VCaP (cell line): ENCODE data around the gene NTN3.

Experiments used
- H3K27ac ChIP-seq: fragments of 450-650 bp; 2 replicates; pipeline ENCODE4 v1.5.1; 2017
- CTCF ChIP-seq: fragments of 450-650 bp; conservative IDR thresholded peaks from 2 replicates; pipeline ENCODE4 v1.5.1; 2017; ENCODE audit warnings: mild to moderate bottlenecking, moderate library complexity

NTN3 gene

GRCh38 chr16:2500918-2501750 lies 30.0 kb downstream of the NTN3 start:
- peak; percentile 82 for TF ChIP-seq CTCF
- H3K27ac ChIP-seq = peak overlapping the region; percentile 49; the same call in 1 of the 2 replicates

- TF ChIP-seq CTCF = no peak
- H3K27ac ChIP-seq = peak overlapping the region; percentile 49
Measured at GRCh38 chr16:2501946-2502895, 31.1 kb downstream of the NTN3 start.

GRCh38 chr16:2505695-2506094 lies 34.6 kb downstream of the NTN3 start:
- no peak overlapping the region for H3K27ac ChIP-seq
- no peak for TF ChIP-seq CTCF

GRCh38 chr16:2507052-2507659 lies 36.1 kb downstream of the NTN3 start:
- TF ChIP-seq CTCF = no peak
- H3K27ac ChIP-seq = no peak overlapping the region

- no peak for TF ChIP-seq CTCF
- no peak overlapping the region for H3K27ac ChIP-seq
Measured at GRCh38 chr16:2507665-2508064, 36.6 kb downstream of the NTN3 start.

- no peak overlapping the region for H3K27ac ChIP-seq
- no peak for TF ChIP-seq CTCF
Measured at GRCh38 chr16:2508722-2509400, 37.8 kb downstream of the NTN3 start.
